GM15510 (cell line): ENCODE results near the gene BTNL9.

Experiments
- POLR2A ChIP-seq: IDR thresholded peaks from 3 replicates; pipeline ENCODE4 v1.6.1; 2011; ENCODE audit warnings: borderline replicate concordance; ENCODE audit not compliant: insufficient read length; ENCODE audit errors: extremely low read depth

BTNL9 gene

GRCh38 chr5:181086026-181086883 lies 46.2 kb downstream of the BTNL9 start:
- TF ChIP-seq POLR2A = no peak

DNA sequence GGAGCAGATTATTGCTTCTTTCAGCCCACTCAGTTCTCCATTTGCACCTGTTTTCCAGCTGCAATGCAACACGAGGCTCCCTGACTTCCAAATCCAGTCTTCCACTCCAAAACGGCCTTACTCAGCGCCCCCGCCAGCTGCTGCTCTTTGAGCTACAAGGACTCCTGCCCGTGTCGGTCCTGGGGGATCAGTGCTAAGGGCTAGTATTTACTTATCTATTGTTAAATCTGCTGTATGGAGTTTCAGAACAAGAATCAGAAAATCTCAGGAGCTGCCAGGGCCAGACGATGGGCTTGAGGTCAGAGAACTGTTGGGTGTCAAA lies 46.8 kb downstream of the BTNL9 start:
- TF ChIP-seq POLR2A = no peak

DNA sequence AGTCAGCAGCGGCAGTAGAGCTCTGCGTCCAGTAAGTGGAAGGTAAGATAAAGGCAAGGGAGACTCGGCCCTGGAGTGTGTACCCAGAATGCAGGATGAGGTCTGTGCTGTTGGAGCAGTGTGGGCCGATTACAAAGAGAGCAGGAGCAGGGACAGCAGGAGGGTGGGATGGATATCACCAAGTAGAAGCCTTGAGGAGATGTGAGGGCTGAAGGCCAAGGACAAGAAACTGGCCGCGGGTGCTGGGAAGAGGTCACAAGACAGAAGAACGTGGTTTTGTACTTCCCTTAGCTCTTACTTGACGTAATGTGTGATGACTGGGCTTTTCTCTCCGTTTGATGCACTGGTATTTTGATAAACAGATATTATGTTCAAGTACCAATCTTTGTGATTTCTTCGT lies 47.2 kb downstream of the BTNL9 start:
- TF ChIP-seq POLR2A = no peak

DNA sequence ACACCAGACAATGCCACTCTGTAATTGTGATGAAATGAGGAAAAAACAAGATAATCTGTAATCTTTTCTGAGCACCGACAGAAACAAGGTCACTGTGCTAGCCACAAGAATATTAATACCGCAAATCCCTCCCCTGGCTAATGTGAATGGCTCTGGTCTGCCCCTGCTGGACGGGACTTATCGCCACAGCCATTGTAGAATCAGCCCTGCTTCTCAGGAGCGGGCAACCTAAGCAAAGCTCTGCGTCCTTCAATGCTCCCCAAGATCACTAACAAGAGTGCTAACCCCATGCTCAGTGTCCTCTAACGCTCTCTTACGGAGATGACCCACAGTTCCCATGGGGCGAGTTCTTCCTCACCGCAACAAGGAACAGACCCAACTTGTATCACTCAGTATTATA lies 48.2 kb downstream of the BTNL9 start:
- no peak for TF ChIP-seq POLR2A

DNA sequence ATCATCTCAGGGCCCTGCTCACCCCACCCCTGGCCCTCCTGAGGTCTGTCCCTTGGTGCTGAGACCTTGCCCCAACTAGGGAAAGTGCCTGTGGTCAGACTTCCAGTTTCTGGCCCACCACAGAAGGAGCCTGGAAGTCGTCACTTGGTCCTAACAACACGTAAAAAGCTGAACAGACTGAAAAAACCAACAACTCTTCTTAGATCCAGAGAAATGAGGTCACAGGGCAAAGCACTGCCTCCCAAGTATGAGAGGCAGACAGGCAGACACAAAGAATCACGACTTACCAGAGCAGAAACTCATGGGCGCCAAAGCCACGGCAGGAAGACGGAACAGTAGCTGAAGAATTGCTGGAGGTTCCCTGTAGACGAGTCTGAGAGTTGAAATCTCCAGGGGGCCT lies 52.4 kb downstream of the BTNL9 start:
- TF ChIP-seq POLR2A = no peak

- TF ChIP-seq POLR2A = no peak
Observed at GRCh38 chr5:181098762-181099601, 58.9 kb downstream of the BTNL9 start.

DNA sequence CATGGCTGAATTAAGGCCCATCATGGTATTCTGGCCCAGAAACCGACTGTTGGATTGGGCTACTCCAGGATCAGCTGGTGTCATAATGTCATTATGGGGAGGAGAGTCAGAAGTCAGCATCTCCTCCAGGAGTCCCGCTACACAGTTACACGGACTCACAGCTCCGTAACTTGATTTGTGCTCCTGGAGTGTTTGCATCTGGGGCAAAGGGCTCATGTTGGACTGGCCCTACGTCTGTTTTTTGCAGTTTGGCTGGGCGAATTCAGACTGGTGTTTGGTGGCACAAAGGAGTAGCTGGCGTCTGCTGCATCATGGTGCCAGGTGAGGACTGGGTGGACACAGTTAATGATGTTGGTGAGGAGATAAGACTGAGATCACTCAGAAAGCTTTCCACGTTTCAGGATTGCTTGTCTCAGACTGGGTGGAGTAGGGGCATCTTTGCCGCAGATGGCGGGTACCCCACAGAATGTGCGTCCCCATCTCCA lies 59.6 kb downstream of the BTNL9 start:
- no peak for TF ChIP-seq POLR2A

DNA sequence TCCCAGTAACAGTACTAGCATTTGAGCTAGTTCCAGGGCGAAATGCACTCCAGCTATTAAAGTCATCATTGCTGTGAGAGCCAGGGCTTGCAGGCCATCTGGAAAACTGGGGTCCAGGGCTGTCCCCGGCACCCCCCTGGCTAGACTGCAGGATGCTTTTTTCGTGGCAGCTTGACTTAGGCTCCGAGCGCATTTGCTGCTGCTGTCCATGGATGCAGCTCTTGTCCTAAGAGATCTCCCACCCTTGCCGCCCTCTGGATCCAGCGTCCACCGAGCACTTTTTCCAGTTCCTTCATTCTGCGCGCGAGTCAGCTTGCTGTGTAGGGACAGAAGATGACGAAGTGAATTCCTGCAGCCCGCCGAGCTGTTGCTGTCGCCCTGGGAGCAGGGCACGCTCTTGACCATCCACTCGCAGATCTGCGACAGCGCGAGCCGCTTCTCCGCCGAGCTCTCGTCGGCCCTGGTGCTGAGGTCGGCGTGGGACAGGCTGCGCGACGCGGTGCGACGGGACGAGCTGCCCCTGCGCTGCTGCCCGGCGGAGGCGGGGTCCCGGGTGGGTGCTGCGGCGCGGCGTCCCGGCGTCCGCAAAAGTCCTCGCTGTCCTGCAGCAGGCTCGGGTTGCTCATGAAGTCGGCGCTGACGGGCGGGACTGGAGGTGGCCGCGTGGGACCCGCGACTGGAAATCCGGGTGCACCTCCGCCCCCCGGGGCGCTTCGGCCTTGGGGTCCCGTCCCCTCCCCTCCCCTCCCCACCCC lies 60.2 kb downstream of the BTNL9 start:
- TF ChIP-seq POLR2A = no peak

- TF ChIP-seq POLR2A = no peak
Observed at GRCh38 chr5:181105391-181106025, 65.4 kb downstream of the BTNL9 start.

- no peak for TF ChIP-seq POLR2A
Observed at GRCh38 chr5:181107699-181108098, 67.6 kb downstream of the BTNL9 start.

DNA sequence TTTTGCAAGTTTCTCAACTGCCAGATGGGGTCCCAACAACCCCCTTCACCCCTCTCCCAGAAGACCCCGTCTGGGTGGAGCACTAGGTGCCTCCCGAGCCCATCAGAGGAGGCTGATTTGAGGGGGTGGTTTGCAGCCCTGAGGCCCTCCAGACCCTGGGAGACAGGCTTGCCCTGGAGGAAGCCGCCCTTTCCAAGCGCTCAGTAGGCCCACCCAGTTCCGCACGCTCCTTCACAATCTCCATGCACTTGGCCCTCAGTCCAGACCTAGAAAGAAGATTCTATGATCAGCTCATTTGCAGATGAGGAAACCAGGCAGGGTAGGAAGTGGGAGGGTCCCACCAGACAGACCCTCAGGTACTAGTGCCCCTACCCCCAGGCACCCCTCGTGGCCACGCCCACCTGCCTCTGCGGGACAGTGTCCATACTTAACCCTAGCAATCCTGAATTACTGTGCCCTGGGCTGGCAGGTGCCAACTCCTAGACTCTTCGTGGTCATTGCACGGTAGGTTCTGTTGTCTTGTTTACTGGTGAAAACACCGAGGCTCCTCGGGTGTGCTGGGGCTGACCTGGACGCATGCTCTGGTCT lies 68.6 kb downstream of the BTNL9 start:
- TF ChIP-seq POLR2A = no peak

DNA sequence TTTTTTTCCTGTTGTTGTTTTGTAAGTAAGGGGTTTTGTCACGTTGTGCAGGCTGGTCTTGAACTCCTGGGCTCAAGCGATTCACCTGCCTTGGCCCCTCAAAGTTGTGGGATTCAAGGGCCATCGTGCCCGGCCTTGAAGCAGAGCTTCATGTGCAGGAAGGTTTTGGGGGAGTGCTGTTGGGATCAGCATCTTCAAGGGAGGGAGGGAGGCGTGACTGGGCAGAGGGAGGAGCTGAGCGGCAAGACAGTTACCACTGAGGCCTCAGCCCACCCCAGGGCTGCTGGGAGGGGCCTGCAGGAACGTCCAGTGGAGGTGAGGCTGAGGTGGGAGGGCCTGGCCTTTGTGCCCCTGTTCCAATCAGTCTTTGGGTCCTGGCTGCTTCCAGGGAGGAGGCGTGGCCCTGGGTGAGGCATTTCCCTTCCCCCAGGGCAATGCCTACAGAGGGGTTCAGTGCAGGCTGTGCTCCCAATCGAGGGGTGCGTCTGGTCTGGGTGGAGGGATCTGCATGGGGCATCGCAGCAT lies 69.5 kb downstream of the BTNL9 start:
- no peak for TF ChIP-seq POLR2A

DNA sequence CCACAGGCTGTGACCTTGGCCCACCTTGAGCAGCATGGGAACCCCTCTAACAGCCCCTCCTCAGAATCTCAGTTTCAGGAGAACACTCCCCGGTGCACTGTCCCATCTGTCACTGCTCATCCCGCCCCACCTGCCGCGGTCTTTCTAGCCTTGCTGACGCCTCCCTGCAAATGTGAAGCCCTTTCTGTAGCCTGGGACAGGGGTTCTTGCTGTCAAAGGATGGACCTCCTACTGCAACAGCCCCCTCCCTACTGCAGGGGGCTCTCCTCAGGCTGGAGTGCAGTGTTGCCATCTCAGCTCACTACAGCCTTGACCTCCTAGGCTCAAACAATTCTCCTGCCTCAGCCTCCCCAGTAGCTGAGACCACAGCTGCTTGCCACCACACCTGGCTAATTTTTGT lies 70.9 kb downstream of the BTNL9 start:
- TF ChIP-seq POLR2A = no peak
